C1 segment of cervical spinal cord (tissue), 14 donors: ENCODE data around the gene TNS3.

ENCODE experiments used
- DNase-seq, 14 donors: peaks; one replicate each; lab custom pipeline; 2025; lab: John Stamatoyannopoulos, UW

Gene TNS3

GRCh38 chr7:47565640-47566250 lies 16.2 kb downstream of the TNS3 start:
- DNase-seq: no peak

- DNase-seq: no peak
Observed at GRCh38 chr7:47563521-47563920, 18.4 kb downstream of the TNS3 start.

- no peak for DNase-seq
Observed at GRCh38 chr7:47561715-47562446, 20.0 kb downstream of the TNS3 start.

GRCh38 chr7:47559306-47560220 lies 22.3 kb downstream of the TNS3 start:
- no peak for DNase-seq

- DNase-seq: no peak
Observed at GRCh38 chr7:47557694-47558670, 23.9 kb downstream of the TNS3 start.

- DNase-seq: no peak
Observed at GRCh38 chr7:47557317-47557693, 24.6 kb downstream of the TNS3 start.

GRCh38 chr7:47556511-47557180 lies 25.3 kb downstream of the TNS3 start:
- no peak for DNase-seq

- DNase-seq: no peak
Observed at GRCh38 chr7:47553309-47553708, 28.6 kb downstream of the TNS3 start.

- peak in 1 of 14 donors; percentile 25 for DNase-seq
Observed at GRCh38 chr7:47552621-47553020, 29.3 kb downstream of the TNS3 start.

GRCh38 chr7:47551668-47552440 lies 30.1 kb downstream of the TNS3 start:
- no peak for DNase-seq

GRCh38 chr7:47550788-47551470 lies 31.0 kb downstream of the TNS3 start:
- no peak for DNase-seq

- no peak for DNase-seq
Observed at GRCh38 chr7:47549916-47550315, 32.0 kb downstream of the TNS3 start.

GRCh38 chr7:47549397-47549796 lies 32.5 kb downstream of the TNS3 start:
- no peak for DNase-seq

GRCh38 chr7:47548546-47548945 lies 33.4 kb downstream of the TNS3 start:
- DNase-seq: no peak

- no peak for DNase-seq
Observed at GRCh38 chr7:47546733-47547494, 35.0 kb downstream of the TNS3 start.

GRCh38 chr7:47546171-47546570 lies 35.7 kb downstream of the TNS3 start:
- DNase-seq: no peak

GRCh38 chr7:47544416-47544815 lies 37.5 kb downstream of the TNS3 start:
- DNase-seq: no peak

GRCh38 chr7:47543714-47544113 lies 38.2 kb downstream of the TNS3 start:
- no peak for DNase-seq

- DNase-seq: no peak
Observed at GRCh38 chr7:47543056-47543455, 38.9 kb downstream of the TNS3 start.
